COR-L47 (cell line): ENCODE results near the gene CCDC149.

Experiments used
- DNase-seq: peaks from one replicate; lab custom pipeline; 2025; lab: John Stamatoyannopoulos, UW

Gene CCDC149

DNA sequence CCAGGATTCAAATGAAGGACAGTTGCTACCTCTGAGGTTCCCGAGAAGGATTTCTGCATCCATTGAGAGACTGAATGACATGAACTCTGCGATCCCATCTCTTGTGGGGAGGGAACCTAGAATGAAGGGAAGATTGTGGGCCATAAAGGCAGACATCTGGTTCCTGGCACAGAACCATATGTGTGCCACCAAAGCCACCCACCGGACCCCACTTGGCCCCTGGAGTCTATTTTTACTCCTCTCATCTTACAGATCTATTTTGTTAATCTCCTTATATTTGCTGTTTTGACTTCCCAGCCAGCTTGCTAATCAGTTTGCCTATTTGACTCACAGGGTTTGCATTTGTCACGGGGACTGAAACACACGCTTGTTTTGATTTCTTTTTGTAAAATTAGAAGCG, 110.2 kb downstream of the CCDC149 start:
- no peak for DNase-seq

DNA sequence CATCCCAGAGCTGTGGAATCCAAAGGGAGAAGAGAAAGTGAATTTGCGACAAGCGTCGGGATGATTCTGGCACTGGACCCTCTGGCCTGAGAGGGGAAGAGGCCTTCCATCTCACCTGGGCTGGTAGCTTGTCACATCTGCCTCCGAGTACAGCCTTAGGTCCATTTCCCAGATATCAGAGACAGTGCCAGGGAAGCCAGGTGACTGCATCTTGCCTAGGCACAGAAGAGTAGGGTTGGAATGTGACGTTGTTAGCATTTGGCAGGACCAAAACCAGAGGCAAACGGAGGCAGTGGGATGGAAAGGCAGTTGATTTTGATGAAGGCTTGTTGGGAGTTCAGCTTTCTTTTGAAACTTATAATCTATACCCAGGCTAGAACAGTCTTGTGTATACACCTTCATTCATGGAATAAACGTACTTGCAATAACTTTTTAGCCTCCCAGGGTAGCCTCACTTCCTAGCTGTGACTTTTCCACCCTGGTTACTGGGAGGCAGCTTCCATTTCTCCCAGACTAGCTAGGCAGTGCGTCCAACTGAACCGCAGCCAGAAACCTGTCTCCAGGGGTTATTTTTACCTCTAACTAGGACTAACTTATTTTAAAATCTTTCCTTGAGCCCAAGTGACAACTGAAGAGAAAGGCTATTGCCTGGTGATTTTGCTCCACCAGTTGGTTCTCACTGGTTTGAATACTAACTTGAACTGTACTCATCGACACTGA, 111.5 kb downstream of the CCDC149 start:
- DNase-seq, result no peak

DNA sequence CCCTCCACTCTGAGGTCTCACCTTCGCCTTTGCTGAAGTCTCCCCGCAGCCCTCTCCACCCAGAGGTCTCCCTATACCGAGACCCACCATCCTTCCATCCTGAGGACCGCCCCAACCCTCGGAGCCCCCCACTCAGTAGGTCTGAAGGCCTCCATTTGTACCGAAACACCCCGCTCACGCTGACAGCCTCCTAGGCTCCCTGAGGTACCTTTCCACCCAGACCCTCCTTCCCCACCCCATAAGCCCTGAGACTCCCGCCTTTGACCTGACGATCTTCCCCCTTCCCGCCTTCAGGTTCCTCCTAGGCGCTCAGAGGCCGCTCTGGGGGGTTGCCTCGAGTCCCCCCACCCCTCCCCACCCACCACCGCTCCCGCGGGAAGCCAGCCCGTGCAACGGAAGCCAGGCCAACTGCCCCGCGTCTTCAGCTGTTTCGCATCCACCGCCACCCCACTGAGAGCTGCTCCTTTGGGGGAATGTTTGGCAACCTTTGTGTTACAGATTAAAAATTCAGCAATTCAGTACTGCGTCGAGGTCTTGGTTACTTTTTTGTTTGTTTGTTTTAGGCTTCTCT, 112.4 kb downstream of the CCDC149 start:
- DNase-seq, result no peak

DNA sequence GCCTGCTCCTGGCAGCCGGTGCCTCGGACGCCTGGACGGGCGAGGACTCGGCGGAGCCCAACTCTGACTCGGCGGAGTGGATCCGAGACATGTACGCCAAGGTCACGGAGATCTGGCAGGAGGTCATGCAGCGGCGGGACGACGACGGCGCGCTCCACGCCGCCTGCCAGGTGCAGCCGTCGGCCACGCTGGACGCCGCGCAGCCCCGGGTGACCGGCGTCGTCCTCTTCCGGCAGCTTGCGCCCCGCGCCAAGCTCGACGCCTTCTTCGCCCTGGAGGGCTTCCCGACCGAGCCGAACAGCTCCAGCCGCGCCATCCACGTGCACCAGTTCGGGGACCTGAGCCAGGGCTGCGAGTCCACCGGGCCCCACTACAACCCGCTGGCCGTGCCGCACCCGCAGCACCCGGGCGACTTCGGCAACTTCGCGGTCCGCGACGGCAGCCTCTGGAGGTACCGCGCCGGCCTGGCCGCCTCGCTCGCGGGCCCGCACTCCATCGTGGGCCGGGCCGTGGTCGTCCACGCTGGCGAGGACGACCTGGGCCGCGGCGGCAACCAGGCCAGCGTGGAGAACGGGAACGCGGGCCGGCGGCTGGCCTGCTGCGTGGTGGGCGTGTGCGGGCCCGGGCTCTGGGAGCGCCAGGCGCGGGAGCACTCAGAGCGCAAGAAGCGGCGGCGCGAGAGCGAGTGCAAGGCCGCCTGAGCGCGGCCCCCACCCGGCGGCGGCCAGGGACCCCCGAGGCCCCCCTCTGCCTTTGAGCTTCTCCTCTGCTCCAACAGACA, 113.1 kb downstream of the CCDC149 start:
- DNase-seq, result no peak

DNA sequence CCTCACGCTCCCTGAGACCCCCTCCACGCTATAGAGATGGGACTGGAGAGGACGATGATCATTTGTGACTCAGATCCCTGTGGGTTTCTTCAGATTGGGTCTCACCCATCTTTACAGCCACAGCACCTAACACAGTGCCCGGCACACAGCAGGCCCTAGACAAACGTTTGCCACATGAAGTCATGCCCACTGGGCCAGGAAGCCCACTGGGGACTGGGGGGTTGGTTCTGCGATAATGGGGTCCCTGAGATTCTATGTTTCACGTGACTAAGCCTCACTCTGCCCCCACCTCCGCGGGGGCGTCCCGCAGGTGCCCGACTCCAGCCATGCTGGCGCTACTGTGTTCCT, 113.7 kb downstream of the CCDC149 start:
- DNase-seq, result no peak

DNA sequence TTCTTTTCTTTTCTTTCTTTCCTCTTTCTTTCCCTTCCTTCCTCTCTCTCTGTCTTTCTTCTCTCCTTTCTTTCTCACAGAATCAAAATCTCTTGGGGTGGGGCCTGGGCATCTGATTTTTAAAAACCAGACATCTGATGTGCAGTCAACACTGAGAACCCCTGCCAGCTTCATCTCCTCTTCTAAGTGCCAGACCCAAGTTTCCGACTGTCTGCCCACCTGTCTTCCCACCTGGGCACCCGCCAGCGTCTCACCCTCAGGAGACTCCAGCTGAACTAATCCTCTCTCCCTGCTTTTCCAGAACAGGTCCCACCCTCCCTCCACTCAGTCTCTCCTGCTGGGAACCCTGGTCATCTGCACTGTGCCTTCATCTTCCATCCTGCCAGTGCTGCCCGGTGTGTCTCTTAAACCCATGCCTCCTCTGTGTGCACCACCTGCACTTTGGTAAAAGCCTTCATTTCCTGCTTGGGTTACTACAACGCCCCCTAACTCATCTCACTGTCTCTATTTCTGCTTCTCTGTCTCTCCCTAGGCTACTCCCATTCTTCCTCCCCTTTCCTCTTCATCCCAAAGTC, 114.7 kb downstream of the CCDC149 start:
- no peak for DNase-seq

DNA sequence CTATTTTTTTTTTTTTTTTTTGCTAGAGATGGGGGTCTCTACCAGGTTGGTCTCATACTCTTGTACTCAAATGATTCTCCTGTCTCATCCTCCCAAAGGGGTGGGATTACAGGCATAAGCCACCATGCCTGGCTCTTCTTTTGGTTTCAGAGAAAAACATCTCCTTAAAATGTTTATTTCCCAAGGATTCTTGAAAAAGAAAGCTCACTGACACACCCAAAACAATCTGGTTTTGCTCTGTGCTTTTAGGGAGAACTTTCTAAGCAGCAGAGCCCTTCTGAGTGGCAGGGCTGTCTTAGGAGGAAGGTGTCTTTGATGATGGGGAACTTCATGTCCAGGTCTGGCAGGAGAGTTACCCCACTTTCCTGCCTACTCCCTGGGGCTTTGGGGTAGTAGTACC, 116.2 kb downstream of the CCDC149 start:
- DNase-seq, result no peak

DNA sequence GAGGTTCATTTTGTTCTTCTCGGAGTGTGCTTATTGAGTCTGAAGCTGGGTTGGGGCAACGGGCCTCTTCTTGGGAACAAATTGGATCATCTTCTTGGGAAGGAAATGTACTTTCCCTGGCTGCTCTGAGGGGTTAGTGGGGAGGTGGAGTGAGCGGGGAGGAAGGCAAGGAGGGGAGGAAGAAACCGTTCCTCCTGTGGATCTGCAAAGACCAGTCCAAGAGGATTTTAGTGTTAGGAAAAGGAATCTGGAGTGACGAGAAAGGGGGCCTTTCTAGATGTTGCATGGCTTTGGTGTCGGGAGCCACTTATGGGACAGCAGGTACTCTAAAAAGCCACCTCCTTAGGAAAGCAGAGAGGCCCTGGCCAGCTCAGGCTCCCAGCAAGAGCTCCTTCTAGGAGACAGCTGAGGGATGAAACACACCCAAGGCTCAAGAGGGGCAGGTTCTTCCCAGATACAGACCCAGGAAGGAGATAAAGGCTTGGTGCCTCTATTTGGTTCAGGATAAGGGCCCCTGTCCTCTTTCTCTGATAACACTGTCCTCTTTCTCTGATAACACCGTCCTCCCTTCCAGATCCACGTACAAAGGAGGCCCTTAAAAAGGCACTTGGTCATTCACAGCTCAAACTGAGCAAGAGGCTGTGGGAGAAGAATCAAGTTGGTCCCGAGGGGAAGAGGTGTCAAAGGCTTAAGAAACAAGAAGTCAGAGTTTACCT, 117.0 kb downstream of the CCDC149 start:
- DNase-seq, result no peak

DNA sequence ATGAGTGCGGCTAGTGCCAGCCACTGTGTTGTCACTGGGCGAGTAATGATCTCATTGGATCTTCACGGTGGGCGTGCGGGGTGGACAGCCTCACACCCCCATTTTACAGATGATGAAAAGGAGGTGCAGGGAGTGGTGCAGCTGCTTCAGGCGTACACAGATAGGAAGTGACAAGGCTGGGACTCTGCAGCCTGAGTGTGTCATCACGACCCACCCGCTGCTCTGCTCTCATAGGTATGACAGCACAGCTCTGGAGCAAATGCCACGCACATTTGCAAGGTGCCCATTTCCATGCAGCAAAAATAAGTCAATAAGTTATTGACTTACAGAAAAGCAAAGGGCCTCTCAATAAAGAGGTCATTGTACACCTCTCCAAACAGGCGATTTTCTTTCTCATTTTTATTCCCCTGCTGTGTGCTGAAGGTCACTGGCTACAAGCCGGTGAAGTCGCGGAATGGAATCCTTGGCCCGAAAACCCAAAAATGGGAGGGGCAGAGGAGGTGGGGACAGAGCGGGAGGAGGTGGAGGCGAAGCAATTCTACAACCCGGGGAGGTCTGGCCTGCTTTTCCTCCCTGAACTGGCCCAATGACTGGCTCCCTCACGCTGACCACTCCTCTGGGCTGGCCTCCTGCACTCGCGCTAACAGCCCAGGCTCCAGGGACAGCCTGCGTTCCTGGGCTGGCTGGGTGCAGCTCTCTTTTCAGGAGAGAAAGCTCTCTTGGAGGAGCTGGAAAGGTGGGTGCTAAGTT, 117.8 kb downstream of the CCDC149 start, which contains the start of gene SOD3:
SOD3 (plus strand) TSS at position 658 of the 750 bp plus-strand sequence. CDS start 3,949 bp downstream, outside the sequence.
- no peak for DNase-seq

DNA sequence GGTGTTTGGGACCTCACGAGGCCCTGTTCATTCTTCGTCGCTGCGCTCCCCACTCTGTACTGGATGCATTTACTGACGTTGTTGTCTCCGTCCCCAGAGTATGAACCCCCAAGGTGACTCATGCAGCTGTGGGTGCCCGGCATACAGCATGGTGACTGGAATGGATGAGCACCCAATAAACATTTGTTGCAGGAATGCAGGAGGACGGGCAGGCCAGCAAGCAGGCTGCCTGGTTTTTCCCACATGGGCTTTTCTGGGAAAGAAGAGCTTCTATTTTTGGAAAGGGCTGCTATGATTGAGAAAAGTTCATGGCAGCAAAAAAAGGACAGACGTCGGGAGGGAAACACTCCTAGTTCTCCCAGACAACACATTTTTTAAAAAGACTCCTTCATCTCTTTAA, 118.4 kb downstream of the CCDC149 start:
- no peak for DNase-seq

DNA sequence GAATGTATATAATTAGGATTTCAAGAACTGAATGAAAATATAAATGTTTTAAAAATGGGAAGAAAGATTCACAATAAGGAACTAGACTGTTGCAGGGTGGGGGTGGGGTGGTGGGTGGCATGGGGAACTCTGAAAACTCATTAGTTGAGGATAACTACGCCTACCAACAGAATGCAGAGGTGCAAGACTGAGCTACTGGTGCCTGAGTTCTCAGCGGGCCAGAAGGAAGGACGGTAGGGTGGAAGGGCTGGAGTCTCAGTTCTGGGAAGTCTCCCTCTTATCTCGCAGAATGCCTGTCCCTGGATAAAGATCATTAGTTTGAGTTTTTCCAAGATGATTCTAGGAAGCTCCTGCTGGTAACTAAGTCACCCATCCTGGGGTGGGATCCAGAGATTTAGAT, 118.8 kb downstream of the CCDC149 start:
- DNase-seq, result no peak

DNA sequence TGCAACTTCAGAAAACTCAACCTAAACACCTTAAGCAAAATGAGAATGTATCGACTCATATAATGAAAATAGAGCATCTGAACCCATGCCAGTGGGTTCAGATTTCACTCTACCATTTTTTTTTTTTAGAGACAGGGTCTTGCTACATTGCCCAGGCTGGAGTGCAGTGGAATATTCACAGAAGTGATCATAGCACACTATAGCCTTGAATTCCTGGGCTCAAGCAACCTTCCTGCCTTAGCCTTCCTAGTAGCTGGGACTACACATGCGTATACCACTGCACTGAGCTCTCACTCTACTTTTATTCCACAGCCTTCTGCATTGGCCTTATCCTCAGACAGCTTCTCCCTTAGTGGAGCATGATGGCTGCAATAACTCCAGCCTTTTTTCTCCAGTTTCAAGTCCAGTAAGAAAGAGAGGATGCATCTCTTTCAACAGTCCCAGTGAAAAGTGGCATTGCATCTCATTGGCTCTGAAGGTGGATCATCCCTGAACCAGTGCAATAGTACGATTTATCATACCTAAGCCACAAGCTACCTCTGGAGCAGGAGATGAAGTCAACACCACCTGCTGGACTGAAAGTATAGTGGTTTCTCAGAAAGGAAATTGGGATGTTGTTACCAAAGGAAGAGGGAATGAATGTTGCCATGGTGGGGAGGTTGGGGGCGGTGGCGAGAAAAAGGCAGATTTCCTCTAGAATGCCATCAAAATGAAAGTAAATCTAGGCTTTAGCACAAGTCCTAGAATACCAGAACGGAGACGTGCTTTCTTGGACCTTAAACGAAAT, 119.4 kb downstream of the CCDC149 start:
- no peak for DNase-seq

DNA sequence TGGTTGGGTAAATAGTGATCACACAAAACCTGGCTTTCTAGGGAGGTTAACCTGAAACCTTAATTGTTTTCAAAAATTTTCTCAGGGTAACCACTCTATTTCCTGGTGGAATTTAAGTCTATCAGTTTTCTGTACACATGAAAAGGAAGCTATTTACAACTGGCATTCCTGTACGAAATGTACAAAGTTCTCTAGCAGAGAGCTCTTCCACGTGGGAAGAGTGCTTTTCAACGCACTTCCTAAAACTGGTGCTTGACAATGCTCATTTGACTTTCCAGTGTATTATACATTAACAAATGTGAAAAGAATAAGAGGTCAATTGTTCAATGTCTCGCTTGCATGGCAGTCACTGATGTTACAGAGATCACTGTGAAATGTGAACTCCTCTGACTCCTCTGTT, 120.3 kb downstream of the CCDC149 start:
- no peak for DNase-seq

DNA sequence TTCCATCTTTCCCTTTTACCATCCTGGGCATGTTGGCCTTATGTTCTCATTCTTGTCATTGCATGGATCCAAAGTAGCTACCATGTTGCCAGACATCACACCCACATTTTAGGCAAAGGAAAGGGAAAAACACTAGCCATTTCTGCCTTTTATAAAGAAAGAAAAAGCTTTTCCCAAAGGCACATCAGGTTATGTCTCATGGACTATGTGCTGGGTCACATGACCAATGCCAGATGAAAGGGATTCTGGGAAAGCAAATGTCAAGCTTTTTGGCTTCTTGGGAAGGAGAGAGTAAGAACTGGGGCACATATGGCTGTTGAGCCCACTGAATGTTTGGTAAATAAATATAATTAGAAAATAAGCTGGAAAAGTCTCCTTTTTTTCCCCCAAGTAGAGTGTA, 121.8 kb downstream of the CCDC149 start:
- no peak for DNase-seq

DNA sequence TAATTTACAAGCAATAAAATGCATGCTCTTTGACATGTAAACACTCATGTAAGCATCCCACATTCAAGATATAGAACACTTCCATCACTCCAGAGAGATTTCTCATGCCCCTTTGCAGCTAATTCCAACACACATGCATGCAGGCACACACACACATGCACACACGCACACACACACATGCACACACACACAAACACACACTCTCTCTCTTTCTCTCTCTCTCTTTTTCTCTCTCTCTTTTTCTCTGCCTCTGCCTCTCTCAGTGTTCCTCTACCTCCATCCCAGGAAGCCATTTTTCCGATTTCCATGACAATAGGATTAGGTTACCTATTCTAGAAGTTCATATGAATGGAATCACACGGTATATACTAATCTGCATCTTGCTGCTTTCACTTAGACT, 129.3 kb downstream of the CCDC149 start:
- no peak for DNase-seq

DNA sequence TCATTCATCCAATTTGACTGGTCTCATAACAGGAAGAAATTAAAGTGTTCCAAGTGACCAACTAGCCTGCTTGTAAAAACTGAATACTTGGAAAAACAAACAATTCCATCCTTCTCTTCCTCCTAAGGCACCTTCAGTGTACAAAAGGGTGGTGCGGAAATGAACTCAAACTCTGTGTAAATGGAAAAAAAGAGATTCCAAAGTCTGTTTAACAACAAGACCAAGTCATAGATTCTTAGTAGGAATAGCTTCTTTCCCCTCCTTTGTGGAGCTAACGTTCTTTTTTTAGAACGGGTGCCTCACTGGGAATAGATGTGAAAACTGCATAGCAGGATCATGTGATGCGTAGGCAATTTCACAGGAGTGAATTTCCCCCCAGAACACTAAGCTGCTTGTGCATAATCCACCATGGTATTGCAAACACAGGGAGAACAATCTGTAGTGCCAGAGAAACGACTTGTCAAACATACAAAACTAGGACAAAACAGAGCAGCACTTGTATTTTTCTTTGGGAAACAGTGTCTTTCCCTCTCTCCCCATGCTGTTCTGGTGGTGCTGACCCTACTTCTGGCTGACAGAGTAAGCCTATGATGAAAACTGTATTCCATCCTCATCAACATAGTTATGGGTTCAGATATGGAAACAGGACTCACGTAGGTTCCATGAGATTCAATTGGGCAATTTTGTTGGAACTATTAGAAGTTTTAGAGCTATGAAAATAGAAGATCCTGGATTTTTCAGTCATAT, 130.7 kb downstream of the CCDC149 start:
- no peak for DNase-seq

DNA sequence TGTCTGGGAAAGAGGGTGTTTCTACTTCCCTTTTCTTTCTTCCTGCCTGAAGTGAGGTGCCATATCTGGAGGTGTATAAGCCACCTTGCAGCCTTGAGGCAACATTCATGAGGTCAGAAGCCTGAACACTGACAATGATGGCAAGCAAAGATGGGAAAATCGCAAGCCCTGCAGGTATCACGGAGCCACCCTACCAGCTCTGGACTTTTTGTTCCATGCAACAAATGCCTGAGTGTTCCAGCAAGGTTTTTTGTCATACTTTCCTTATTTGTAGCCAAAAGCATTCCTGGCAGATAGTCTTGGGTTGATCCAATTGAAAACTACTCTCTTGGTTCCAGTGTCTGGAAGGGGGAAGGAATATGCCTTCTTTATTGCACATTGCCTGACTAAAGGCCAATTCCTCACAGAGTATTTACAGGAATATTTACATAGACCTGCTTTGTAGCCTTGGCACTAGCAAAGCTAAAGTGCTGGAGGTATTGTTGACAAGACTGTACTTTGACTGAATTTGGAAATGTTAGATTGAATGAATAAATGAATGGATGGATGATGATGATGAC, 131.8 kb downstream of the CCDC149 start:
- DNase-seq, result no peak

DNA sequence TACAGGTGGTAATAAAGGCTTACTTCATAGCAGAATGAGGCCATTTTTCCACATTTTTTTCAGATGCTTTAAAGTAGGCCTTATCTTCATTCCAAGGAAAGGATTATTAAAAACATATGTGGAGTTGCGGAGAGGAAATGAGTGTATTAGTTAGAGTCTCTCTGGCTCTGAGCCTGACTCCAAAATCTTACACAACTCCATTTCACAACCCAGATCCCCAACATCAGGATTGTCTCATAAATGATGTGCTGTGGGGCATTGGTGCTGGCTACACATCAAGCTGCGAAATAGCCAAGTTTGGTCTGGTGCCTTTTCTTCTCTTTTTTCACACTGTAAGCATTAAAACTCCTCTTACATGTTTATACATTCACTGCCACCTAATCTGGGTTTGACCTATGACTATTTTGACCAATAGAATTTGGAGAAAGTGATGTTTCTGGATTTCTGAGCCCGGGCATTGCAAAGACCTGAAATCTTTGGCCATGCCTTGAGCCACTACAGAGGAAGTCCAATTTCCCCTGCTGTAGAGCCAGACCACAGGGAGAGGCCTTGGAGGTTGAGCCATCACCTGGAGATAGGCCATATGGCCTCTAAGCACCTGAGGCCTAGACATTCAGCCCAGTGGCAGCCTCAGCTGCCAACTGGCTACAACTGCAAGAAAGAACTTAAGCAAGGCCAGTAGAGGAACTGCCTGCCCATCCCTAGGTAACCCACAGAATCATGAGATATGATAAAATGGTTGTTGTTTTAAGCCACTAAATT, 134.2 kb downstream of the CCDC149 start:
- no peak for DNase-seq
